ENCODE data around the gene LSM10. TPM values are rescaled to one million over a fixed set of nuclear protein-coding genes. Genes with fewer than 3 reads are reported as not detected.

LSM10 gene
- total RNA-seq, 1 donor from 2014 or later: 45.2 TPM

DNA sequence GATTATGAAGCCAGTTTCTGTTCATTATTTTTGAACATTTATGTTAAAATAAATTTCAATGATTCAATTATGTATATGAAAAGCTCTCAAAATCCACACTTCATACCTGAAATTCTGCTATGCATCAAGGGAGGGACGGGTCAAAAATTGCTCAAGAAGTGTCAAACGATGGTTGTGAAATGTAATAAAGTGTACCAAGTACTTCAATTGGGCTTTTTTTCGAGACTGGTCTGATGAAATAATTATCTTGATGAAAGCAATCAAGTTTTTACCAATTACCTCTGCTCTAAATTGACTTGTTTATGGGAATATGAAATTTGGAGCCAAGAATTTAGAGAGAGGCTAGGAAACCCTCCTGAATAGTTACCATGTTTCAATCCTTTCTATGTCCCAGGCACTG is 44.6 kb upstream of the LSM10 start:
- Histone ChIP-seq H3K4me1 (no peaks in the 10 kb centered on the region), H3K27ac (no peak overlapping the region), H3K27me3 (no peaks in the 10 kb centered on the region), H3K4me3 (no peak overlapping the region), H3K9me3 (no peaks in the 10 kb centered on the region), H3K36me3 (no peaks in the 10 kb centered on the region)
- intact Hi-C loops (cut with DNase I): no loop called here
- TF ChIP-seq POLR2A (IDR thresholded peaks at IDR 0.05) (no peak), POLR2AphosphoS5 (IDR thresholded peaks at IDR 0.05; ENCODE audit: insufficient read depth in 1 of 2, low read depth in 1 of 2) (no peak)
- TF ChIP-seq, protein P1, sequence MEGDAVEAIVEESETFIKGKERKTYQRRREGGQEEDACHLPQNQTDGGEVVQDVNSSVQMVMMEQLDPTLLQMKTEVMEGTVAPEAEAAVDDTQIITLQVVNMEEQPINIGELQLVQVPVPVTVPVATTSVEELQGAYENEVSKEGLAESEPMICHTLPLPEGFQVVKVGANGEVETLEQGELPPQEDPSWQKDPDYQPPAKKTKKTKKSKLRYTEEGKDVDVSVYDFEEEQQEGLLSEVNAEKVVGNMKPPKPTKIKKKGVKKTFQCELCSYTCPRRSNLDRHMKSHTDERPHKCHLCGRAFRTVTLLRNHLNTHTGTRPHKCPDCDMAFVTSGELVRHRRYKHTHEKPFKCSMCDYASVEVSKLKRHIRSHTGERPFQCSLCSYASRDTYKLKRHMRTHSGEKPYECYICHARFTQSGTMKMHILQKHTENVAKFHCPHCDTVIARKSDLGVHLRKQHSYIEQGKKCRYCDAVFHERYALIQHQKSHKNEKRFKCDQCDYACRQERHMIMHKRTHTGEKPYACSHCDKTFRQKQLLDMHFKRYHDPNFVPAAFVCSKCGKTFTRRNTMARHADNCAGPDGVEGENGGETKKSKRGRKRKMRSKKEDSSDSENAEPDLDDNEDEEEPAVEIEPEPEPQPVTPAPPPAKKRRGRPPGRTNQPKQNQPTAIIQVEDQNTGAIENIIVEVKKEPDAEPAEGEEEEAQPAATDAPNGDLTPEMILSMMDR (IDR thresholded peaks at IDR 0.05): no peak
- DNase-seq (ENCODE audit: extremely low spot score in 2 of 2): no peak

DNA sequence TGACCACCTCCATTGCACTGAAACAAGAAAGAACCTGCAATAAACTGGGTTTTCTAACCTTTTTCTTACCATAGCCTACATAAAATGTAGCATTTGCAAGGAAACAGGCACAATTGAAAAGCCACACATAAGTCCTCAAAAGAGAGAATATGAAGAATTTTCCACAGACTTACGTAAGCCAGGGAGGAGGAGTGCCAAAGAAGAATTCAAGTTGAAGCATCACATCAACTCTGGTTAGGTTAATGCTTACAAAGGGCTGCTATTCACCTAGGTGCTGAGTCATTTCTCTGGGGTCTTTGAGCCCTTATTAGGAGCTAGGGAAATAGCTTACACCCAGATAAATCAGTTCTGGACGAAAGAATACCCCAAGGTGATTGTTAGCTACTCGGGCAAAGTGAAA is 42.9 kb upstream of the LSM10 start:
- Histone ChIP-seq H3K27ac (no peak overlapping the region), H3K4me3 (no peak overlapping the region), H3K27me3 (no peaks in the 10 kb centered on the region), H3K36me3 (no peaks in the 10 kb centered on the region), H3K4me1 (no peaks in the 10 kb centered on the region), H3K9me3 (no peaks in the 10 kb centered on the region)
- no peak for DNase-seq (ENCODE audit: extremely low spot score in 2 of 2)
- TF ChIP-seq POLR2AphosphoS5 (IDR thresholded peaks at IDR 0.05; ENCODE audit: insufficient read depth in 1 of 2, low read depth in 1 of 2) (no peak), POLR2A (IDR thresholded peaks at IDR 0.05) (no peak)
- TF ChIP-seq, protein P1 (IDR thresholded peaks at IDR 0.05): no peak
- intact Hi-C loops (cut with DNase I): no loop called here

DNA sequence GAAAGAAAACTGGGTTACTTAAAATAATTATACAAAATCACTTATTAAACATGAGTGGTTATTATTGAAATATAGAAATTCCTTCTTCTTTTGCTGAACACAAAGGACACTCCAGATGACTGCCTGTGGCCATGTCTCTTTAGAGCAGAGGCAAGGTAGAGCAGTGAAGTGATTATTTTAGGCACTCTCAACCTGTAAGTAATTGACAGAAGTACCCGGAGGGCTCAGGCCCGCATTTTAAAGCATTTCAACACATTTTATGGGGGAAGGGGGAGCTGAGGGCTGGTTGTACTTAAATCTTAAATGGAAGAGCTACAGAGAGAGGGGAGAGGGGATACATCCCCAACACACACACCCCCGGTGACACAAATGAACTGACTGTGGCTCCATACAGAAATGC is 42.3 kb upstream of the LSM10 start:
- TF ChIP-seq, protein P1 (IDR thresholded peaks at IDR 0.05): no peak
- TF ChIP-seq POLR2A (IDR thresholded peaks at IDR 0.05) (no peak), POLR2AphosphoS5 (IDR thresholded peaks at IDR 0.05; ENCODE audit: insufficient read depth in 1 of 2, low read depth in 1 of 2) (no peak)
- DNase-seq (ENCODE audit: extremely low spot score in 2 of 2): no peak
- Histone ChIP-seq H3K4me3 (no peak overlapping the region), H3K36me3 (no peaks in the 10 kb centered on the region), H3K9me3 (no peaks in the 10 kb centered on the region), H3K27me3 (no peaks in the 10 kb centered on the region), H3K4me1 (no peaks in the 10 kb centered on the region), H3K27ac (no peak overlapping the region)
- intact Hi-C loops (cut with DNase I): no loop called here

DNA sequence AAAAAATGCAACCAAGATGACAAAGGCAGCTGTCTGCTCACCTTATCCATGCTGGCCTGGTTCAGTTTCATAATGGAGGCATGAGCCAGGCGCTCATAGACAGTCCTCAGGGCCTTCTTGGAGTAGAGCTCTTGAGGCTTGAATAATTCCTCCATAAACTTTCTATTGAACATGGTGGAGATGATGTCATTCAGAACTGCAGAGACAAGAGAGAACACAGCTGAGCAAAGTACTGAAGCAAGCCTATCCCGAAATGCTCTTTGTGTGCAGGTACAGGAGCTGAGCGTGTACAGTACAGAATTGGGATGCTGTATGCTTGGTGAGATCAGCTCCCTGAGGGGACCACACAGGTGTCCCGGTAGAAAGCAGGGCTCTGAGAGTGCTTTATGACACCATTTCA is 41.0 kb upstream of the LSM10 start:
- Histone ChIP-seq H3K27me3 (no peaks in the 10 kb centered on the region), H3K4me3 (no peak overlapping the region), H3K4me1 (no peaks in the 10 kb centered on the region), H3K9me3 (no peaks in the 10 kb centered on the region), H3K27ac (no peak overlapping the region), H3K36me3 (no peaks in the 10 kb centered on the region)
- TF ChIP-seq POLR2AphosphoS5 (IDR thresholded peaks at IDR 0.05; ENCODE audit: insufficient read depth in 1 of 2, low read depth in 1 of 2): no peak
- TF ChIP-seq, protein P1 (IDR thresholded peaks at IDR 0.05): no peak
- no peak for TF ChIP-seq POLR2A (IDR thresholded peaks at IDR 0.05)
- intact Hi-C loops (cut with DNase I): no loop called here
- no peak for DNase-seq (ENCODE audit: extremely low spot score in 2 of 2)

DNA sequence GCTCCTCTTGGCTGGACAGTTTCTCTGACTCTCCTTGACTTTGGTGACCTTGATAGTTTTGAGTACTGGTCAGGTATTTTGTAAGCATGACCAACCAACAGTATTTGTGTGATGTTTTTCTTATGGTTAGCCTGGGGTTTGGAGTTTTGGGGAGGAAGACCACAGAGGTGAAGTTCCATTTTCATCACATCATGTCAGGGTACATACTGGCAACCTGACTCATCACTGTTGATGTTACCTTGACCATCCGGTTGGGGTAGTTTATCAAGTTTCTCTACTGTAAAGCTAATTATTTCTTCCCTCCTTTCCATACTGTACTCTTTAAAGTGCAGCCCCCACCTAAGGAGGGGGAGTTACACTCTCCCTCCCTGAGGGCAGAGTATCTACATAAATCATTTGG is 39.1 kb upstream of the LSM10 start:
- intact Hi-C loops (cut with DNase I): no loop called here

More for the DNA sequence above, 39.1 kb upstream of the LSM10 start:
- no peak for TF ChIP-seq POLR2A (IDR thresholded peaks at IDR 0.05)
- peak in 1 of 2 donors; percentile 60 for TF ChIP-seq POLR2AphosphoS5 (IDR thresholded peaks at IDR 0.05; ENCODE audit: insufficient read depth in 1 of 2, low read depth in 1 of 2)
- TF ChIP-seq, protein P1 (IDR thresholded peaks at IDR 0.05): no peak
- Histone ChIP-seq H3K4me3 (no peak overlapping the region), H3K4me1 (no peaks in the 10 kb centered on the region), H3K27ac (no peak overlapping the region), H3K36me3 (peaks cover 0 to 6% of the 10 kb centered on the region in 2 donors), H3K9me3 (no peaks in the 10 kb centered on the region), H3K27me3 (no peaks in the 10 kb centered on the region)
- no peak for DNase-seq (ENCODE audit: extremely low spot score in 2 of 2)

Data from vagina (tissue), 2 donors.